ENCODE data around the gene FOXRED1. TPM values are rescaled to one million over a fixed set of nuclear protein-coding genes. Genes with fewer than 3 reads are reported as not detected.

FOXRED1 gene
- total and polyA plus RNA-seq, 10 of the 15 experiments (the other 5 are each of a cell fraction or from before 2014, with no cell fraction given), result 9.9 to 67.7 (median 38.0) TPM

- Histone ChIP-seq H4K20me1 (ENCODE audit: control insufficient read depth, insufficient read depth) (no peaks in the 10 kb centered on the region; the same call in 1 of the 2 replicates), H3K79me2 (ENCODE audit: control insufficient read depth, insufficient read depth, low read length) (peaks cover 37% of the 10 kb centered on the region), H3K36me3 (ENCODE audit: control insufficient read depth in 2 of 2, insufficient read depth in 2 of 2, low read length in 1 of 2) (peaks cover 21 to 53% of the 10 kb centered on the region in 2 experiments), H3K4me1 (ENCODE audit: control insufficient read depth, insufficient read depth, low read length) (peaks cover 3% of the 10 kb centered on the region; the same call in 1 of the 2 replicates), H3K4me2 (ENCODE audit: control insufficient read depth, insufficient read depth) (peak overlapping the region; percentile 98), H3K27me3 (replicated peaks in 1 of 2; ENCODE audit: control insufficient read depth in 2 of 2, insufficient read depth in 2 of 2, low read length in 1 of 2) (no peaks in the 10 kb centered on the region), H3K4me3 (peak overlapping the region; percentile 92), H3K9ac (ENCODE audit: control insufficient read depth, insufficient read depth, low read length) (peak overlapping the region; percentile 97), H3K27ac (ENCODE audit: control insufficient read depth, insufficient read depth) (peak overlapping the region; percentile 85), H2AFZ (ENCODE audit: control insufficient read depth, low read depth, low read length) (peak overlapping the region; percentile 59), H3K9me3 (replicated peaks; ENCODE audit: control insufficient read depth, insufficient read depth, low read length) (no peaks in the 10 kb centered on the region)
- ChIA-PET SMC1A (ENCODE audit: uncharacterized antibody, unreplicated experiment) (interaction anchor here (0.7 to 1.2 kb wide), 2 partner anchors 10 to 57 kb away, joined by 3 read pairs; partner anchors contain the start of genes FAM118B and RPUSD4), CTCF (interaction anchor here (0.6 to 2.4 kb wide), 3 partner anchors 42 to 284 kb away, joined by 4 to 7 read pairs (median 5); no protein-coding TSS in a partner anchor), POLR2A (interaction anchor here (0.6 to 2.9 kb wide), 7 partner anchors 12 to 51 kb away, joined by 3 to 10 read pairs (median 3); partner anchors contain the start of gene TIRAP), RAD21 (ENCODE audit: unreplicated experiment) (interaction anchor here (0.6 kb wide), 1 partner anchor 325 kb away, joined by 3 read pairs; no protein-coding TSS in a partner anchor)
- intact Hi-C loops (cut with micrococcal nuclease; ENCODE audit: unreplicated experiment), result loop anchor here (2.0 to 5.0 kb wide), 2 partner anchors 36 to 56 kb away; partner anchors contain the start of genes DCPS, FAM118B and RPUSD4
- WGBS (ENCODE audit: insufficient coverage, insufficient replicate concordance, low lambda C conversion rate, missing lambda C conversion rate), result under 1% methylated on average over 23 of the region's 23 CpGs
- in situ Hi-C loops (cut with MboI), result no loop called here
- no peak for DNase-seq (ENCODE audit: low read depth, low spot score)
- FAIRE-seq, result no peak
- peak; percentile 21 for ATAC-seq
- 0 out of 4 replicates have a peak, but pooled peaks of 1 of the 2 experiments have one; percentile 2 for TF ChIP-seq ETV6 (conservative IDR thresholded peaks at IDR 0.05 in 1 of 2, IDR thresholded peaks at IDR 0.05 in 1 of 2; ENCODE audit: borderline replicate concordance in 1 of 2, low read depth in 1 of 2)
- TF ChIP-seq, protein P1, sequence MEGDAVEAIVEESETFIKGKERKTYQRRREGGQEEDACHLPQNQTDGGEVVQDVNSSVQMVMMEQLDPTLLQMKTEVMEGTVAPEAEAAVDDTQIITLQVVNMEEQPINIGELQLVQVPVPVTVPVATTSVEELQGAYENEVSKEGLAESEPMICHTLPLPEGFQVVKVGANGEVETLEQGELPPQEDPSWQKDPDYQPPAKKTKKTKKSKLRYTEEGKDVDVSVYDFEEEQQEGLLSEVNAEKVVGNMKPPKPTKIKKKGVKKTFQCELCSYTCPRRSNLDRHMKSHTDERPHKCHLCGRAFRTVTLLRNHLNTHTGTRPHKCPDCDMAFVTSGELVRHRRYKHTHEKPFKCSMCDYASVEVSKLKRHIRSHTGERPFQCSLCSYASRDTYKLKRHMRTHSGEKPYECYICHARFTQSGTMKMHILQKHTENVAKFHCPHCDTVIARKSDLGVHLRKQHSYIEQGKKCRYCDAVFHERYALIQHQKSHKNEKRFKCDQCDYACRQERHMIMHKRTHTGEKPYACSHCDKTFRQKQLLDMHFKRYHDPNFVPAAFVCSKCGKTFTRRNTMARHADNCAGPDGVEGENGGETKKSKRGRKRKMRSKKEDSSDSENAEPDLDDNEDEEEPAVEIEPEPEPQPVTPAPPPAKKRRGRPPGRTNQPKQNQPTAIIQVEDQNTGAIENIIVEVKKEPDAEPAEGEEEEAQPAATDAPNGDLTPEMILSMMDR (IDR thresholded peaks at IDR 0.05 in 2 of 3, conservative IDR thresholded peaks at IDR 0.05 in 1 of 3; ENCODE audit: control insufficient read depth in 2 of 3, extremely low read depth in 1 of 3, insufficient read depth in 1 of 3, low read depth in 3 of 3, low read length in 3 of 3), result no peak
- BruUV-seq (replicated peaks), result no TSS peak
Observed at GRCh38 chr11:126268361-126268707, 620 bp upstream of the FOXRED1 start.

DNA sequence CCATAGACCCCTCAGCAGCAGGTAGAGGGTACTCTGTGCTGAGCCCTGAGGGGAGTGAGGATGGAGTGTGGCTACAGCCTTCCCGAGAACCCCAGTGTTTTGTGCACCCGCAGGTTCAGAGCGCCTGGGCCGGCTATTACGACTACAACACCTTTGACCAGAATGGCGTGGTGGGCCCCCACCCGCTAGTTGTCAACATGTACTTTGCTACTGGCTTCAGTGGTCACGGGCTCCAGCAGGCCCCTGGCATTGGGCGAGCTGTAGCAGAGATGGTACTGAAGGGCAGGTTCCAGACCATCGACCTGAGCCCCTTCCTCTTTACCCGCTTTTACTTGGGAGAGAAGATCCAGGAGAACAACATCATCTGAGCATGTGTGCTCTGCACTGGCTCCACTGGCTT lies 8.4 kb downstream of the FOXRED1 start:
- peaks cover 7 to 22% of the 10 kb centered on the region in 2 experiments for H3K36me3 ChIP-seq (ENCODE audit: control insufficient read depth in 2 of 2, insufficient read depth in 2 of 2, low read length in 1 of 2)
- no peaks in the 10 kb centered on the region for H4K20me1 ChIP-seq (ENCODE audit: control insufficient read depth, insufficient read depth)
- H3K27ac ChIP-seq (ENCODE audit: control insufficient read depth, insufficient read depth), result no peak overlapping the region
- H3K4me2 ChIP-seq (ENCODE audit: control insufficient read depth, insufficient read depth), result no peak overlapping the region
- H3K79me2 ChIP-seq (ENCODE audit: control insufficient read depth, insufficient read depth, low read length), result no peaks in the 10 kb centered on the region
- ChIA-PET CTCF (no interaction called here), SMC1A (ENCODE audit: uncharacterized antibody, unreplicated experiment) (no interaction called here), POLR2A (no interaction called here), RAD21 (ENCODE audit: unreplicated experiment) (no interaction called here)
- FAIRE-seq (no peak), ATAC-seq (no peak), DNase-seq (ENCODE audit: low read depth, low spot score) (no peak)
- TF ChIP-seq IRF3 (IDR thresholded peaks at IDR 0.05) (no peak), TCF12 (IDR thresholded peaks at IDR 0.05; ENCODE audit: low read depth, low read length) (no peak)
- H3K9me3 ChIP-seq (replicated peaks; ENCODE audit: control insufficient read depth, insufficient read depth, low read length), result no peaks in the 10 kb centered on the region
- BruUV-seq (replicated peaks), result no TSS peak
- intact Hi-C loops (cut with micrococcal nuclease; ENCODE audit: unreplicated experiment), result no loop called here
- H3K4me1 ChIP-seq (ENCODE audit: control insufficient read depth, insufficient read depth, low read length), result peaks cover 3% of the 10 kb centered on the region
- H3K4me3 ChIP-seq, result no peak overlapping the region
- 98% methylated on average over 11 of the region's 11 CpGs for WGBS (ENCODE audit: insufficient coverage, insufficient replicate concordance, low lambda C conversion rate, missing lambda C conversion rate)
- no peaks in the 10 kb centered on the region for H3K27me3 ChIP-seq (replicated peaks in 1 of 2; ENCODE audit: control insufficient read depth in 2 of 2, insufficient read depth in 2 of 2, low read length in 1 of 2)
- in situ Hi-C loops (cut with MboI), result no loop called here
- no peak overlapping the region for H3K9ac ChIP-seq (ENCODE audit: control insufficient read depth, insufficient read depth, low read length)
- H2AFZ ChIP-seq (ENCODE audit: control insufficient read depth, low read depth, low read length), result no peak overlapping the region

All from GM12878 (cell line).